ENCODE data around the gene PNP.

PNP gene

GRCh38 chr14:20486684-20487395, 17.6 kb downstream of the PNP start:
- TF ChIP-seq CTCF (IDR thresholded peaks at IDR 0.05; ENCODE audit: low read depth, low read length) = no peak
- DNase-seq (ENCODE audit: extremely low read depth, low read depth) = no peak

GRCh38 chr14:20487396-20487725, 18.2 kb downstream of the PNP start:
- no peak for TF ChIP-seq CTCF (IDR thresholded peaks at IDR 0.05; ENCODE audit: low read depth, low read length)
- no peak for DNase-seq (ENCODE audit: extremely low read depth, low read depth)

- DNase-seq (ENCODE audit: extremely low read depth, low read depth) = no peak
These were observed 20.1 kb downstream of the PNP start for GRCh38 chr14:20489093-20489994.

GRCh38 chr14:20490563-20490962, 21.4 kb downstream of the PNP start:
- DNase-seq (ENCODE audit: extremely low read depth, low read depth) = no peak
- TF ChIP-seq CTCF (IDR thresholded peaks at IDR 0.05; ENCODE audit: low read depth, low read length) = no peak

More at GRCh38 chr14:20489093-20489994, 20.1 kb downstream of the PNP start:
- TF ChIP-seq CTCF (IDR thresholded peaks at IDR 0.05; ENCODE audit: low read depth, low read length) = no peak

GRCh38 chr14:20492486-20492885, 23.3 kb downstream of the PNP start:
- DNase-seq (ENCODE audit: extremely low read depth, low read depth) = no peak
- no peak for TF ChIP-seq CTCF (IDR thresholded peaks at IDR 0.05; ENCODE audit: low read depth, low read length)

GRCh38 chr14:20493634-20494033, 24.4 kb downstream of the PNP start:
- TF ChIP-seq CTCF (IDR thresholded peaks at IDR 0.05; ENCODE audit: low read depth, low read length) = no peak
- DNase-seq (ENCODE audit: extremely low read depth, low read depth) = no peak
